ENCODE results near the gene CEMP1.

Gene CEMP1

DNA sequence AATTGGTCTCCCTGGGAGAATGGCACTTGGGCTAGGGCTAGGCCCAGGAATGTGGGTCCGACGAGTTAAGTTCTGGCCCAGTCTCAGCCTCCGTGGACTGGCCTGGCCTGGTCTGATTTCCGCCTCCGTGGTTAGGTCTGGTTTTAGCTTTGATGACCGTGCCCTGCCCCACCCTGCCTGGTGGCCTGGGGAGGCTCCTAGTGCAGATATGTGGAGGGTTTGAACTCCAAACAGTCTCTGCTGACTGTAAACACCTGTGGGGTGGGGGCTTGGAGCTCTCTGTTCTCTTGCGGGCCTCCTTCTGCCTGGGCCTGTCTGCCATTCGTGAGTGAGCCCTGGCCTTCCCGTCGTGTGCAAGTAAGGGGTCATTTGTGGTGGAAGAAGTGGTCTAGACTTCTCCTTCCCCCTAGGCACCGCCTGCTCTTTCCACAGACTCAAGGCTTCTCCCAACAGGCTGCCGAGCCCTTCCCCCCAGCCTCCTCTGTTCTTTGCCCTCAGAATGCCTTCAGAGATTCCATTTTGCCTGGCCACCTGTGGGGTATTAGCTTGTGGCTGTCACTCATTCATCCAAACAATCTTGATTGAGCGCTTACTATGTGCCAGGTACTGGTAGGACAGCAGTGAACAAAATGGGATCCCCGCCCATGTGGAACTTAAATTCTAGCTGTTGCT, 15.9 kb downstream of the CEMP1 start:
- Histone ChIP-seq H3K79me1 (ENCODE audit: low read length) (peaks cover 17% of the 10 kb centered on the region), H3K4me2 (ENCODE audit: low read length) (peak overlapping the region; percentile 91), H3K27me3 (ENCODE audit: insufficient read depth, low read length, poor library complexity) (no peaks in the 10 kb centered on the region), H2BK5ac (ENCODE audit: low read length) (no peak overlapping the region), H3K4ac (ENCODE audit: low read depth, low read length) (no peak overlapping the region), H3K9ac (ENCODE audit: low read length) (peak overlapping the region; percentile 89), H3K4me3 (ENCODE audit: low read length) (peak overlapping the region; percentile 57), H4K8ac (ENCODE audit: low read depth, low read length) (no peak overlapping the region), H3K18ac (ENCODE audit: low read length) (no peak overlapping the region), H2BK15ac (replicated peaks; ENCODE audit: low read depth) (no peak overlapping the region), H2AK5ac (ENCODE audit: low read length) (no peak overlapping the region), H3K23ac (ENCODE audit: low read length) (no peak overlapping the region), H2BK120ac (ENCODE audit: low read depth, low read length) (no peak overlapping the region), H3K4me1 (ENCODE audit: control insufficient read depth, low read depth, low read length) (peaks cover 2% of the 10 kb centered on the region), H4K5ac (ENCODE audit: low read length) (no peak overlapping the region), H3K36me3 (ENCODE audit: control insufficient read depth, insufficient read depth, low read length) (no peaks in the 10 kb centered on the region), H3K79me2 (ENCODE audit: control insufficient read depth, insufficient read depth, low read length) (peaks cover 53% of the 10 kb centered on the region), H3K27ac (ENCODE audit: low read depth, low read length) (no peak overlapping the region), H3K56ac (ENCODE audit: low read length) (peak overlapping the region; percentile 85)
- WGBS (ENCODE audit: extremely low coverage, insufficient coverage, low lambda C conversion rate) = no CpG with 5 or more reads among the region's 14 CpGs
- no peak for DNase-seq

DNA sequence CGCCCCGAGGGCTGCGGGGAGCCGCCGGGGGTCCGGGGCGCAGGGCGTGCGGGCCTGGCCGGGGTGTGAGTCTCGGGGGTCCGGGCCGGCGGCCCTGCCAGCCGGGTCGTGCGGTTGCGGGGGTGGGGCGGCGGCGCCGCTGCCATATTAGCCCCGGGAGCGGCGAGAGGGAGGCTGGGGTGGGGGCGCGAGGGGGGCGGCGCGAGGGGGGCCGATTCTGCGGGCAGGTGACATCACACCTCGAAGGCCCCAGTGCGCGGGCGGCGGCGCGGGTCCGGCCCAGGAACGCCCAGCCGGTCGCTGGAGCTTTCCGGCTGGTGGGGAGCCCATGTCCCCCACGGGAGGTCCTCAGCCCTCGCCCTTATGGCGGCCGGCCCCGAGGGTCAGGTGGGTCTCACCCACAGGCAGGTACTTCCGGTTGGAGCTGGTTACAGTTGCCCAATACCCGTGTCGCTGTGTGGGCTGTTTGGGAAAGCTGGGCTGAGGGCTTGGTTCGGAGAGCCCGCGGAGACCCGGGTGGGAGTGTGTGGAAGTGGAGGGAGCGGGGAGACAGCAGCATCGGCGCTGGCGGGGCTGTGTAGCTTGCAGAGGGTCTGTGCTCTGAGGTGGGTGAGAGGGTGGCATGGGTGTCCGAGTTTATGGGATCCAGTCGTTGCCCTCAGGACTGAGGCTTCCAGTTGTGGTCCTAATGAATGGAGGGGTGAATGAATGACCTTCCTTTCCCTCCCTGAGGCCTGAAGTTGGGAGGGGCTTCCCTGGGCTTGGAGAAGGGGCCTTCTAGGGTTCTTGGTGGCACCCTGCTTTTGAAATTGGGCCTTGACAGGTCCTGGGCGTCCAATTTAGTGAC, 16.7 kb downstream of the CEMP1 start:
- peak overlapping the region; percentile 71 for H3K18ac ChIP-seq (ENCODE audit: low read length)
- WGBS (ENCODE audit: extremely low coverage, insufficient coverage, low lambda C conversion rate) = no CpG with 5 or more reads among the region's 63 CpGs
- H3K4me3 ChIP-seq (ENCODE audit: low read length) = peak overlapping the region; percentile 73
- no peak overlapping the region for H4K8ac ChIP-seq (ENCODE audit: low read depth, low read length)
- H3K9ac ChIP-seq (ENCODE audit: low read length) = peak overlapping the region; percentile 89
- H3K27ac ChIP-seq (ENCODE audit: low read depth, low read length) = no peak overlapping the region
- no peak overlapping the region for H2BK5ac ChIP-seq (ENCODE audit: low read length)
- peak overlapping the region; percentile 91 for H3K4me2 ChIP-seq (ENCODE audit: low read length)
- peaks cover 2% of the 10 kb centered on the region for H3K4me1 ChIP-seq (ENCODE audit: control insufficient read depth, low read depth, low read length)
- no peak overlapping the region for H4K5ac ChIP-seq (ENCODE audit: low read length)
- H3K4ac ChIP-seq (ENCODE audit: low read depth, low read length) = peak overlapping the region; percentile 84
- DNase-seq = peak; percentile 55
- no peak overlapping the region for H2AK5ac ChIP-seq (ENCODE audit: low read length)
- H3K79me1 ChIP-seq (ENCODE audit: low read length) = peaks cover 17% of the 10 kb centered on the region
- H3K56ac ChIP-seq (ENCODE audit: low read length) = peak overlapping the region; percentile 98
- no peak overlapping the region for H2BK15ac ChIP-seq (replicated peaks; ENCODE audit: low read depth)
- H3K27me3 ChIP-seq (ENCODE audit: insufficient read depth, low read length, poor library complexity) = no peaks in the 10 kb centered on the region
- H3K23ac ChIP-seq (ENCODE audit: low read length) = no peak overlapping the region
- H3K36me3 ChIP-seq (ENCODE audit: control insufficient read depth, insufficient read depth, low read length) = no peaks in the 10 kb centered on the region
- H2BK120ac ChIP-seq (ENCODE audit: low read depth, low read length) = no peak overlapping the region
- H3K79me2 ChIP-seq (ENCODE audit: control insufficient read depth, insufficient read depth, low read length) = peaks cover 53% of the 10 kb centered on the region

DNA sequence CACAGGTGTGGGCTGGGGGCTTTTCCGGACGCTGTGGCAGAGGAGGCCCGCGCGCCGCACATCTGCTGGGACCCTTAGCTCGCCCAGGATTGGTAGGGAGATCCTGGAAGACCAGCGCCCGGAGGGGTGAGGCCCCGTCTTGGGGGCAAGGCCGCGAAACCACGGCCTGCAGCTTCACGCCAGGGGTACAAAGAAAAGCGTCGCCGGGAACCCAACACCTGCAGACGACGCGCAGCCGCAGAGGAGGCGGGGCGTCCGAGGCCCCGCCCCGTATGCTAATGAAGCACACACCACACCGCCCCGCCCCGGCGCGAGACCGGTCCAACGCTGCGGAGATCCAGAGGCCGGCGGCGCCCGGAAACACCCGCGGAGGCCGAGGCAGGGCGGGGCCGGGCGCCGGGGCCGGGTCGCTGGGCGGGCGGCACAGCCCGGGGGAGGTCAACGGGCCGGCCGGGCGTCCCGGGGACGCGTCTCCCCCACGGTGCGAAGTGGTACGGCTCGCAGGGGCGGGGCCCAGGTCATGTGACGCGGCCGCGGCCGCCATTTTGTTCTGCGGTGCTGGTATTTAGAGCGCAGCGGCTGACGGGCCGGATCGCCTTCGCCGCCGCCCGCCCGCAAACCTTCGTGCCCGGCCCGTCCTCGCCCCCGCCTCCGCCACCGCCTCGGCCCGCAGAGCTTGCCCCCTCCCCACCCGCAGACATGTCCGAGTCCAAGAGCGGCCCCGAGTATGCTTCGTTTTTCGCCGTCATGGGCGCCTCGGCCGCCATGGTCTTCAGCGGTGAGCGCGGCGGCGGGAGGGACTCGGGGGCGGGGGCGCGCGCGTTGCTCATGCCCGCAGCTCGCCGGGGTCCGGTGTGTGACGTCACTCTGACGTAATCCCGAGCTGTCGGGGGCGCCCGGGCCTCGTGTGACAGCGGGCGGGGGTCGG, 17.5 kb downstream of the CEMP1 start, which contains the start of gene ATP6V0C:
TSS of gene ATP6V0C (plus strand) at position 548 of the 928 bp plus-strand sequence. CDS start at position 700, 152 bp downstream.
- Histone ChIP-seq H3K18ac (ENCODE audit: low read length) (peak within 1 kb of the TSS; percentile 83), H3K79me1 (ENCODE audit: low read length) (peaks cover 17% of the 10 kb centered on the region), H3K4ac (ENCODE audit: low read depth, low read length) (peak within 1 kb of the TSS; percentile 84), H3K36me3 (ENCODE audit: control insufficient read depth, insufficient read depth, low read length) (no peaks in the 10 kb centered on the region), H3K79me2 (ENCODE audit: control insufficient read depth, insufficient read depth, low read length) (peaks cover 47% of the 10 kb centered on the region), H3K23ac (ENCODE audit: low read length) (peak within 1 kb of the TSS; percentile 15), H3K4me3 (ENCODE audit: low read length) (peak within 1 kb of the TSS; percentile 73), H4K8ac (ENCODE audit: low read depth, low read length) (peak within 1 kb of the TSS; percentile 43), H3K9ac (ENCODE audit: low read length) (peak within 1 kb of the TSS; percentile 89), H2BK15ac (replicated peaks; ENCODE audit: low read depth) (no peak within 1 kb of the TSS), H2BK5ac (ENCODE audit: low read length) (no peak within 1 kb of the TSS), H3K27ac (ENCODE audit: low read depth, low read length) (peak within 1 kb of the TSS; percentile 94), H3K4me2 (ENCODE audit: low read length) (peak within 1 kb of the TSS; percentile 91), H2BK120ac (ENCODE audit: low read depth, low read length) (peak within 1 kb of the TSS; percentile 19), H3K27me3 (ENCODE audit: insufficient read depth, low read length, poor library complexity) (no peaks in the 10 kb centered on the region), H3K56ac (ENCODE audit: low read length) (peak within 1 kb of the TSS; percentile 98), H4K5ac (ENCODE audit: low read length) (no peak within 1 kb of the TSS), H3K4me1 (ENCODE audit: control insufficient read depth, low read depth, low read length) (peaks cover 2% of the 10 kb centered on the region), H2AK5ac (ENCODE audit: low read length) (no peak within 1 kb of the TSS)
- WGBS (ENCODE audit: extremely low coverage, insufficient coverage, low lambda C conversion rate) = no CpG with 5 or more reads among the region's 122 CpGs
- DNase-seq = peak; percentile 93

DNA sequence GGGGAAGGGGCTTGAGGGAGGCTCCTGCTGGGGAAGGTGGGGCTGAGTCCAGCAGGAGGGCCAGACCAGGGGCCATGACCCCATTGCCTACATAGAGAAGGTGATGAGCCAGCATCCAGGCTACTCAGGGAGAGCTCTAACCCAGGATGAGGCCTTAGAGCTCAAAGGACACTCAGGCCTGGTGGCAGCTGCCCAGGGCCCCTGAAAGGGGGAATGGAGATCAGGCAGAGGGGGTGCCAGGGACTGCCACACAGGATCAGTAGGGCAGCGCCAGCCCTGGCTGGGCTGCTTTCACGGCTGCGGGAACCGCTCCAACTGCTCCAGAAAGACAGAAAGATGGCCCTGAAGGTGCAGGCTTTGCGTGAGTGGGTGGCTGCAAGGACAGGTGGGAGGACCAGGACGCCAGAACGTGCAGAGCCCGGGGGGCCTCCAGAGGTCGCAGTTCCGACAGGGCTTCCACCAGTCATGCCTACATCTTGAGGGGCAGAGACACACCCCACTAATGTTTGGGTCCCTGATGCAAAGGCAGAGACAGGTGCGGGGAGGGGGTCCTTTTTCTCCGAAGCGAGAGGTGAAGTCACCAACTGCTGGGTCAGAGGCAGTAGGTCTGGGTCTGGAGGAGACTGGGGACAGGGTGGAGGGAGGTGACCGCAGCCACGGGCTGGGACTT, 18.3 kb downstream of the CEMP1 start:
- Histone ChIP-seq H3K4me2 (ENCODE audit: low read length) (peak overlapping the region; percentile 63), H3K4me3 (ENCODE audit: low read length) (no peak overlapping the region), H3K18ac (ENCODE audit: low read length) (peak overlapping the region; percentile 21), H3K4me1 (ENCODE audit: control insufficient read depth, low read depth, low read length) (peaks cover 2% of the 10 kb centered on the region), H3K23ac (ENCODE audit: low read length) (peak overlapping the region; percentile 15), H3K79me1 (ENCODE audit: low read length) (peaks cover 17% of the 10 kb centered on the region), H2BK120ac (ENCODE audit: low read depth, low read length) (no peak overlapping the region), H2BK15ac (replicated peaks; ENCODE audit: low read depth) (no peak overlapping the region), H2AK5ac (ENCODE audit: low read length) (no peak overlapping the region), H3K56ac (ENCODE audit: low read length) (peak overlapping the region; percentile 91), H3K27me3 (ENCODE audit: insufficient read depth, low read length, poor library complexity) (no peaks in the 10 kb centered on the region), H2BK5ac (ENCODE audit: low read length) (no peak overlapping the region), H3K79me2 (ENCODE audit: control insufficient read depth, insufficient read depth, low read length) (peaks cover 39% of the 10 kb centered on the region), H3K9ac (ENCODE audit: low read length) (peak overlapping the region; percentile 81), H3K36me3 (ENCODE audit: control insufficient read depth, insufficient read depth, low read length) (no peaks in the 10 kb centered on the region), H4K8ac (ENCODE audit: low read depth, low read length) (peak overlapping the region; percentile 43), H3K27ac (ENCODE audit: low read depth, low read length) (peak overlapping the region; percentile 94), H4K5ac (ENCODE audit: low read length) (no peak overlapping the region), H3K4ac (ENCODE audit: low read depth, low read length) (no peak overlapping the region)
- peak; percentile 53 for DNase-seq
- WGBS (ENCODE audit: extremely low coverage, insufficient coverage, low lambda C conversion rate) = no CpG with 5 or more reads among the region's 15 CpGs
